GM21423 (cell line): ENCODE results near the gene PTPMT1.

ENCODE experiments used
- ATAC-seq: cut with Tn5 transposase; IDR thresholded peaks from one replicate; pipeline ENCODE4 v1.9.1; 2021; ENCODE audit warnings: mild to moderate bottlenecking, moderate library complexity; ENCODE audit not compliant: unreplicated experiment

PTPMT1 gene

GRCh38 chr11:47577460-47578041 lies 12.2 kb downstream of the PTPMT1 start:
- ATAC-seq = no peak

GRCh38 chr11:47578524-47579494 lies 13.4 kb downstream of the PTPMT1 start, which contains the start of the genes KBTBD4 and NDUFS3:
KBTBD4 (minus strand) TSS chr11:47578970; CDS start chr11:47578951, 19 bp downstream.
NDUFS3 (plus strand) TSS chr11:47579074; CDS start chr11:47579092, 18 bp downstream.
- peak; percentile 92 for ATAC-seq

- no peak for ATAC-seq
Measured at GRCh38 chr11:47583844-47584243, 18.4 kb downstream of the PTPMT1 start.

- no peak for ATAC-seq
Measured at GRCh38 chr11:47586098-47586855, 20.9 kb downstream of the PTPMT1 start, which contains the start of gene FAM180B. FAM180B (plus strand) TSS chr11:47586678; CDS start chr11:47586769, 91 bp downstream.

GRCh38 chr11:47587039-47587716 lies 21.8 kb downstream of the PTPMT1 start:
- no peak for ATAC-seq

- no peak for ATAC-seq
Measured at GRCh38 chr11:47587723-47588326, 22.4 kb downstream of the PTPMT1 start.

- no peak for ATAC-seq
Measured at GRCh38 chr11:47589118-47589517, 23.7 kb downstream of the PTPMT1 start.

GRCh38 chr11:47589584-47589976 lies 24.2 kb downstream of the PTPMT1 start:
- no peak for ATAC-seq

GRCh38 chr11:47589977-47590861 lies 24.8 kb downstream of the PTPMT1 start:
- no peak for ATAC-seq

- peak; percentile 43 for ATAC-seq
Measured at GRCh38 chr11:47591764-47592163, 26.4 kb downstream of the PTPMT1 start.

- ATAC-seq = no peak
Measured at GRCh38 chr11:47592251-47592650, 26.9 kb downstream of the PTPMT1 start.

- ATAC-seq = no peak
Measured at GRCh38 chr11:47592970-47593369, 27.6 kb downstream of the PTPMT1 start.

- no peak for ATAC-seq
Measured at GRCh38 chr11:47593492-47593933, 28.1 kb downstream of the PTPMT1 start.

- no peak for ATAC-seq
Measured at GRCh38 chr11:47593934-47594855, 28.8 kb downstream of the PTPMT1 start, which contains the start of gene C1QTNF4. C1QTNF4 (minus strand) TSS chr11:47594411; CDS start chr11:47590810, 3,601 bp downstream.

GRCh38 chr11:47595029-47595428 lies 29.6 kb downstream of the PTPMT1 start:
- ATAC-seq = no peak

- no peak for ATAC-seq
Measured at GRCh38 chr11:47595967-47596366, 30.6 kb downstream of the PTPMT1 start.

- ATAC-seq = no peak
Measured at GRCh38 chr11:47599902-47600301, 34.5 kb downstream of the PTPMT1 start.

GRCh38 chr11:47603295-47603694 lies 37.9 kb downstream of the PTPMT1 start:
- ATAC-seq = no peak
